ENCODE data around the gene ADAM15.

GRCh38 chr1:155016231-155016831, 34.8 kb upstream of the ADAM15 start:
- TF ChIP-seq SP2 (tag by site-specific recombination; IDR thresholded peaks at IDR 0.05) (no peak), ZNF621 (tag by site-specific recombination; IDR thresholded peaks at IDR 0.05) (no peak)

All from HEK293 (cell line).